ENCODE results near the gene ADGRB3. TPM values are rescaled to one million over a fixed set of nuclear protein-coding genes. Genes with fewer than 3 reads are reported as not detected.

The ADGRB3 gene
- total and polyA plus RNA-seq, 4 donors: 0.21 to 2.3 (median 0.48) TPM

DNA sequence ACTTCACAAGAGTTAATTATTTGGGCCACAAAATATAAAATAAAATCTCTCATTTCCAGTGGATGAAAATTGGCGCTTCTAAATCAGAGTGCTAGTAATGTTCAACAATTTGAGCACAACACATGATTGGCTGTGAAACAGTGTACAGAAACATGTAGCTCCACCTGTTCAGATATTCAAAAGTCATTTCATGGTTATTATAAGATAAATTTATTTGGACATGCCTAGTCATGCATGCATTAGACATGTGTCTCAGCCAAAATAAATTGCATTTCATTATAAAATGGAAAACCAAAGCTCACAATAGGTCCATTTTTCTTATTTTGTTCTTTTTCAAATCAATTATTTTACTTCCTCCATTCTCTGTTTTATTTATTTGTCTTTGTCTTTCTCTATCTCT lies 786.9 kb downstream of the ADGRB3 start:
- no peaks in the 10 kb centered on the region for H3K4me1 ChIP-seq (ENCODE audit: control insufficient read depth in 4 of 4, insufficient read depth in 4 of 4, low read length in 3 of 4)
- TF ChIP-seq RXRA (IDR thresholded peaks at IDR 0.05) (no peak), NR2F2 (IDR thresholded peaks at IDR 0.05) (no peak), HNF4G (IDR thresholded peaks at IDR 0.05) (no peak), EGR1 (IDR thresholded peaks at IDR 0.05; ENCODE audit: low read depth in 2 of 2) (no peak), FOXA2 (IDR thresholded peaks at IDR 0.05) (no peak)
- H3K9me3 ChIP-seq (ENCODE audit: control insufficient read depth in 4 of 4, low read length in 3 of 4): no peaks in the 10 kb centered on the region
- H3K4me3 ChIP-seq (ENCODE audit: low read depth in 1 of 3, low read length in 3 of 3): no peak overlapping the region
- no peak overlapping the region for H3K27ac ChIP-seq (ENCODE audit: low read depth in 1 of 2, low read length in 2 of 2)
- H3K36me3 ChIP-seq (ENCODE audit: control insufficient read depth in 4 of 4, insufficient read depth in 3 of 4, low read depth in 1 of 4, low read length in 3 of 4): no peaks in the 10 kb centered on the region
- no peak overlapping the region for H3K9ac ChIP-seq (ENCODE audit: low read depth in 1 of 2, low read length in 2 of 2)
- WGBS: 87% methylated on average over 1 of the region's 1 CpG
- no peaks in the 10 kb centered on the region for H3K27me3 ChIP-seq (ENCODE audit: control insufficient read depth in 4 of 4, insufficient read depth in 4 of 4, low read length in 3 of 4)
- DNase-seq (ENCODE audit: low spot score): no peak

DNA sequence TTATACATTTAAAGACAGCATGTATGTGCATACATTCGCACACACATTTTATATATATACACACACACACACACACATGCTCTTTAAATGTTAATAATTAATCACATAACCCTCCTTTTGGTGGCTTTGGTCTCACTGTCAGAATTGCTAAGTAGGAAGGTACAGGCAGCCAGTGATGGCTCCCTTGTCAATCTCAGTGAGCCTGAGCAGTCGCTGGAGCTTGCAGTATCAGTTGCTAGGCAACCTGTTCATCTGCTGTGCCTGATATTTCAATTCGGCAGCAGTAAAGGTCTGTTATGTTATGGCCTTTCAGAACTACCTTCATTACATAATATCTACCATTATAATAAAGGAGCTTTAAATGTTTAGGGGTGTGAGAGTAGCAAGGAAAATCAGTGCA lies 787.4 kb downstream of the ADGRB3 start:
- Histone ChIP-seq H3K36me3 (ENCODE audit: control insufficient read depth in 4 of 4, insufficient read depth in 3 of 4, low read depth in 1 of 4, low read length in 3 of 4) (no peaks in the 10 kb centered on the region), H3K9ac (ENCODE audit: low read depth in 1 of 2, low read length in 2 of 2) (no peak overlapping the region), H3K4me3 (ENCODE audit: low read depth in 1 of 3, low read length in 3 of 3) (no peak overlapping the region), H3K27me3 (ENCODE audit: control insufficient read depth in 4 of 4, insufficient read depth in 4 of 4, low read length in 3 of 4) (no peaks in the 10 kb centered on the region), H3K4me1 (ENCODE audit: control insufficient read depth in 4 of 4, insufficient read depth in 4 of 4, low read length in 3 of 4) (no peaks in the 10 kb centered on the region), H3K9me3 (ENCODE audit: control insufficient read depth in 4 of 4, low read length in 3 of 4) (no peaks in the 10 kb centered on the region), H3K27ac (ENCODE audit: low read depth in 1 of 2, low read length in 2 of 2) (no peak overlapping the region)
- TF ChIP-seq, protein P1, sequence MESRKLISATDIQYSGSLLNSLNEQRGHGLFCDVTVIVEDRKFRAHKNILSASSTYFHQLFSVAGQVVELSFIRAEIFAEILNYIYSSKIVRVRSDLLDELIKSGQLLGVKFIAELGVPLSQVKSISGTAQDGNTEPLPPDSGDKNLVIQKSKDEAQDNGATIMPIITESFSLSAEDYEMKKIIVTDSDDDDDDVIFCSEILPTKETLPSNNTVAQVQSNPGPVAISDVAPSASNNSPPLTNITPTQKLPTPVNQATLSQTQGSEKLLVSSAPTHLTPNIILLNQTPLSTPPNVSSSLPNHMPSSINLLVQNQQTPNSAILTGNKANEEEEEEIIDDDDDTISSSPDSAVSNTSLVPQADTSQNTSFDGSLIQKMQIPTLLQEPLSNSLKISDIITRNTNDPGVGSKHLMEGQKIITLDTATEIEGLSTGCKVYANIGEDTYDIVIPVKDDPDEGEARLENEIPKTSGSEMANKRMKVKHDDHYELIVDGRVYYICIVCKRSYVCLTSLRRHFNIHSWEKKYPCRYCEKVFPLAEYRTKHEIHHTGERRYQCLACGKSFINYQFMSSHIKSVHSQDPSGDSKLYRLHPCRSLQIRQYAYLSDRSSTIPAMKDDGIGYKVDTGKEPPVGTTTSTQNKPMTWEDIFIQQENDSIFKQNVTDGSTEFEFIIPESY (IDR thresholded peaks at IDR 0.05): no peak
- no peak for TF ChIP-seq FOXA2 (IDR thresholded peaks at IDR 0.05)
- TF ChIP-seq, protein P2, sequence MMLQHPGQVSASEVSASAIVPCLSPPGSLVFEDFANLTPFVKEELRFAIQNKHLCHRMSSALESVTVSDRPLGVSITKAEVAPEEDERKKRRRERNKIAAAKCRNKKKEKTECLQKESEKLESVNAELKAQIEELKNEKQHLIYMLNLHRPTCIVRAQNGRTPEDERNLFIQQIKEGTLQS (IDR thresholded peaks at IDR 0.05): no peak
- TF ChIP-seq, protein P3, sequence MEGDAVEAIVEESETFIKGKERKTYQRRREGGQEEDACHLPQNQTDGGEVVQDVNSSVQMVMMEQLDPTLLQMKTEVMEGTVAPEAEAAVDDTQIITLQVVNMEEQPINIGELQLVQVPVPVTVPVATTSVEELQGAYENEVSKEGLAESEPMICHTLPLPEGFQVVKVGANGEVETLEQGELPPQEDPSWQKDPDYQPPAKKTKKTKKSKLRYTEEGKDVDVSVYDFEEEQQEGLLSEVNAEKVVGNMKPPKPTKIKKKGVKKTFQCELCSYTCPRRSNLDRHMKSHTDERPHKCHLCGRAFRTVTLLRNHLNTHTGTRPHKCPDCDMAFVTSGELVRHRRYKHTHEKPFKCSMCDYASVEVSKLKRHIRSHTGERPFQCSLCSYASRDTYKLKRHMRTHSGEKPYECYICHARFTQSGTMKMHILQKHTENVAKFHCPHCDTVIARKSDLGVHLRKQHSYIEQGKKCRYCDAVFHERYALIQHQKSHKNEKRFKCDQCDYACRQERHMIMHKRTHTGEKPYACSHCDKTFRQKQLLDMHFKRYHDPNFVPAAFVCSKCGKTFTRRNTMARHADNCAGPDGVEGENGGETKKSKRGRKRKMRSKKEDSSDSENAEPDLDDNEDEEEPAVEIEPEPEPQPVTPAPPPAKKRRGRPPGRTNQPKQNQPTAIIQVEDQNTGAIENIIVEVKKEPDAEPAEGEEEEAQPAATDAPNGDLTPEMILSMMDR (IDR thresholded peaks at IDR 0.05; ENCODE audit: low read depth, low read length, missing input control): no peak
- TF ChIP-seq NR2F2 (IDR thresholded peaks at IDR 0.05): no peak
- TF ChIP-seq GABPA (IDR thresholded peaks at IDR 0.05 in 1 of 2, conservative IDR thresholded peaks at IDR 0.05 in 1 of 2): no peak
- WGBS: 44% methylated on average over 3 of the region's 3 CpGs
- DNase-seq (ENCODE audit: low spot score): no peak

DNA sequence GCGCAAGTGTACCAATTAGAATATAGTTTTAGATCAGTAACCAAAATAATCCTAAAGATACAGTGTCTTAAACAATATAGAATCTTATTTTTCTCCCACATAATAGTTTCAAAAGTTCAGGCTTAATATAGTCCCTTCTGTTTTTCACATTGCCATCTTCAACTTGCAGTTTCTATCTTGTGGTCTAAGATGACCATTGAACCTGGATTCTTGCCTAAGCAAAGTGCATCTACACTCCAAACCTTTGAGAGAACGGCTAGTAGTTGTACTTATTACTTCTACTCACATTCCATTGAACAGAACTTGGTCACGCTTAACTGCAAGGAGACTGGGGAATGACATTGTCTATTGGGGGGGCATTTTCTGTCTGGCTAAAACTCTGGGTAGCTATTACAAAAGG lies 788.7 kb downstream of the ADGRB3 start:
- H3K9ac ChIP-seq (ENCODE audit: low read depth in 1 of 2, low read length in 2 of 2): no peak overlapping the region
- no peaks in the 10 kb centered on the region for H3K36me3 ChIP-seq (ENCODE audit: control insufficient read depth in 4 of 4, insufficient read depth in 3 of 4, low read depth in 1 of 4, low read length in 3 of 4)
- H3K27ac ChIP-seq (ENCODE audit: low read depth in 1 of 2, low read length in 2 of 2): no peak overlapping the region
- H3K27me3 ChIP-seq (ENCODE audit: control insufficient read depth in 4 of 4, insufficient read depth in 4 of 4, low read length in 3 of 4): no peaks in the 10 kb centered on the region
- no peaks in the 10 kb centered on the region for H3K9me3 ChIP-seq (ENCODE audit: control insufficient read depth in 4 of 4, low read length in 3 of 4)
- WGBS: 81% methylated on average over 3 of the region's 3 CpGs
- no peak for TF ChIP-seq JUND (IDR thresholded peaks at IDR 0.05)
- no peak for TF ChIP-seq YY1 (IDR thresholded peaks at IDR 0.05)
- no peak for TF ChIP-seq NR2F2 (IDR thresholded peaks at IDR 0.05)
- TF ChIP-seq EGR1 (IDR thresholded peaks at IDR 0.05; ENCODE audit: low read depth in 2 of 2): no peak
- no peak for TF ChIP-seq HNF4G (IDR thresholded peaks at IDR 0.05)
- no peak for TF ChIP-seq RAD21 (IDR thresholded peaks at IDR 0.05)
- TF ChIP-seq, protein P4, sequence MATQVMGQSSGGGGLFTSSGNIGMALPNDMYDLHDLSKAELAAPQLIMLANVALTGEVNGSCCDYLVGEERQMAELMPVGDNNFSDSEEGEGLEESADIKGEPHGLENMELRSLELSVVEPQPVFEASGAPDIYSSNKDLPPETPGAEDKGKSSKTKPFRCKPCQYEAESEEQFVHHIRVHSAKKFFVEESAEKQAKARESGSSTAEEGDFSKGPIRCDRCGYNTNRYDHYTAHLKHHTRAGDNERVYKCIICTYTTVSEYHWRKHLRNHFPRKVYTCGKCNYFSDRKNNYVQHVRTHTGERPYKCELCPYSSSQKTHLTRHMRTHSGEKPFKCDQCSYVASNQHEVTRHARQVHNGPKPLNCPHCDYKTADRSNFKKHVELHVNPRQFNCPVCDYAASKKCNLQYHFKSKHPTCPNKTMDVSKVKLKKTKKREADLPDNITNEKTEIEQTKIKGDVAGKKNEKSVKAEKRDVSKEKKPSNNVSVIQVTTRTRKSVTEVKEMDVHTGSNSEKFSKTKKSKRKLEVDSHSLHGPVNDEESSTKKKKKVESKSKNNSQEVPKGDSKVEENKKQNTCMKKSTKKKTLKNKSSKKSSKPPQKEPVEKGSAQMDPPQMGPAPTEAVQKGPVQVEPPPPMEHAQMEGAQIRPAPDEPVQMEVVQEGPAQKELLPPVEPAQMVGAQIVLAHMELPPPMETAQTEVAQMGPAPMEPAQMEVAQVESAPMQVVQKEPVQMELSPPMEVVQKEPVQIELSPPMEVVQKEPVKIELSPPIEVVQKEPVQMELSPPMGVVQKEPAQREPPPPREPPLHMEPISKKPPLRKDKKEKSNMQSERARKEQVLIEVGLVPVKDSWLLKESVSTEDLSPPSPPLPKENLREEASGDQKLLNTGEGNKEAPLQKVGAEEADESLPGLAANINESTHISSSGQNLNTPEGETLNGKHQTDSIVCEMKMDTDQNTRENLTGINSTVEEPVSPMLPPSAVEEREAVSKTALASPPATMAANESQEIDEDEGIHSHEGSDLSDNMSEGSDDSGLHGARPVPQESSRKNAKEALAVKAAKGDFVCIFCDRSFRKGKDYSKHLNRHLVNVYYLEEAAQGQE (IDR thresholded peaks at IDR 0.05): no peak
- no peak for TF ChIP-seq GABPA (IDR thresholded peaks at IDR 0.05 in 1 of 2, conservative IDR thresholded peaks at IDR 0.05 in 1 of 2)
- TF ChIP-seq, protein P1 (IDR thresholded peaks at IDR 0.05): no peak
- H3K4me1 ChIP-seq (ENCODE audit: control insufficient read depth in 4 of 4, insufficient read depth in 4 of 4, low read length in 3 of 4): no peaks in the 10 kb centered on the region
- no peak for DNase-seq (ENCODE audit: low spot score)
- no peak overlapping the region for H3K4me3 ChIP-seq (ENCODE audit: low read depth in 1 of 3, low read length in 3 of 3)
